ENCODE measurements around the gene TRAF1. TPM values are rescaled to one million over a fixed set of nuclear protein-coding genes. Genes with fewer than 3 reads are reported as not detected.

TRAF1 gene
- 0.42 and 0.89 TPM in 2 replicates for polyA plus RNA-seq
- polyA minus RNA-seq: 0.35 and 0.49 TPM in 2 replicates

GRCh38 chr9:120926397-120926928, at the start of gene TRAF1:
TSS of gene TRAF1 (minus strand) at chr9:120926796. CDS start at chr9:120926075, 721 bp downstream.
- H3K79me2 ChIP-seq (replicated peaks; ENCODE audit: insufficient read depth, low read length): no peaks in the 10 kb centered on the region
- no peak within 1 kb of the TSS for H3K27ac ChIP-seq (ENCODE audit: low read length)
- no peaks in the 10 kb centered on the region for H3F3A ChIP-seq (ENCODE audit: insufficient read depth, low read length, poor library complexity, severe bottlenecking)
- TF ChIP-seq CTCF (IDR thresholded peaks at IDR 0.05; ENCODE audit: poor library complexity, severe bottlenecking) (no peak), RAD21 (conservative IDR thresholded peaks at IDR 0.05) (no peak), MXI1 (conservative IDR thresholded peaks at IDR 0.05; ENCODE audit: poor library complexity, severe bottlenecking) (no peak), EZH2 (IDR thresholded peaks at IDR 0.05; ENCODE audit: borderline replicate concordance, insufficient read depth, low read length, poor library complexity, severe bottlenecking) (no peak), SMC3 (conservative IDR thresholded peaks at IDR 0.05; ENCODE audit: poor library complexity) (no peak), POLR2AphosphoS5 (IDR thresholded peaks at IDR 0.05) (no peak), REST (IDR thresholded peaks at IDR 0.05; ENCODE audit: borderline replicate concordance) (no peak), EP300 (conservative IDR thresholded peaks at IDR 0.05; ENCODE audit: poor library complexity, severe bottlenecking) (no peak)
- no peaks in the 10 kb centered on the region for H4K20me1 ChIP-seq (ENCODE audit: insufficient read depth)
- H3K27me3 ChIP-seq (ENCODE audit: insufficient read depth, low read depth, low read length): peaks cover 15% of the 10 kb centered on the region
- no peaks in the 10 kb centered on the region for H3K36me3 ChIP-seq (ENCODE audit: insufficient read depth, low read length)
- no peak within 1 kb of the TSS for H3K9ac ChIP-seq (ENCODE audit: low read length)
- no peak within 1 kb of the TSS for H3K4me2 ChIP-seq (ENCODE audit: low read length)
- H3K9me3 ChIP-seq (ENCODE audit: low read length): no peaks in the 10 kb centered on the region
- no peak within 1 kb of the TSS for H3K4me3 ChIP-seq (ENCODE audit: low read length)
- no peaks in the 10 kb centered on the region for H3K9me2 ChIP-seq (ENCODE audit: insufficient read depth, low read length)
- no peak within 1 kb of the TSS for H2AFZ ChIP-seq (ENCODE audit: low read depth, low read length)

GRCh38 chr9:120974921-120975320, 48.3 kb upstream of the TRAF1 start:
- Histone ChIP-seq H3K27ac (ENCODE audit: low read length) (no peak overlapping the region), H3K9ac (ENCODE audit: low read length) (no peak overlapping the region), H3K9me2 (ENCODE audit: insufficient read depth, low read length) (no peaks in the 10 kb centered on the region), H3K4me2 (ENCODE audit: low read length) (no peak overlapping the region), H3K9me3 (ENCODE audit: low read length) (no peaks in the 10 kb centered on the region), H3K36me3 (ENCODE audit: insufficient read depth, low read length) (no peaks in the 10 kb centered on the region), H3K27me3 (ENCODE audit: insufficient read depth, low read depth, low read length) (no peaks in the 10 kb centered on the region), H2AFZ (ENCODE audit: low read depth, low read length) (no peak overlapping the region), H4K20me1 (ENCODE audit: insufficient read depth) (no peaks in the 10 kb centered on the region), H3K79me2 (replicated peaks; ENCODE audit: insufficient read depth, low read length) (no peaks in the 10 kb centered on the region), H3F3A (ENCODE audit: insufficient read depth, low read length, poor library complexity, severe bottlenecking) (no peaks in the 10 kb centered on the region), H3K4me3 (ENCODE audit: low read length) (no peak overlapping the region)
- no peak for TF ChIP-seq EZH2 (IDR thresholded peaks at IDR 0.05; ENCODE audit: borderline replicate concordance, insufficient read depth, low read length, poor library complexity, severe bottlenecking)
- no peak for TF ChIP-seq RAD21 (conservative IDR thresholded peaks at IDR 0.05)
- TF ChIP-seq REST (IDR thresholded peaks at IDR 0.05; ENCODE audit: borderline replicate concordance): no peak
- no peak for TF ChIP-seq TAF1 (IDR thresholded peaks at IDR 0.05; ENCODE audit: low read depth)
- TF ChIP-seq EP300 (conservative IDR thresholded peaks at IDR 0.05; ENCODE audit: poor library complexity, severe bottlenecking): no peak
- no peak for TF ChIP-seq SMC3 (conservative IDR thresholded peaks at IDR 0.05; ENCODE audit: poor library complexity)
- no peak for TF ChIP-seq CTCF (IDR thresholded peaks at IDR 0.05; ENCODE audit: poor library complexity, severe bottlenecking)
- TF ChIP-seq MXI1 (conservative IDR thresholded peaks at IDR 0.05; ENCODE audit: poor library complexity, severe bottlenecking): no peak
- TF ChIP-seq POLR2AphosphoS5 (IDR thresholded peaks at IDR 0.05): no peak

Measured in neural cell (in vitro differentiated cells).